IMR-90 (cell line): ENCODE measurements around the gene NMNAT3.

Experiments
- ELK1 ChIP-seq: fragments of 150-350 bp; IDR thresholded peaks from 2 replicates; pipeline ENCODE4 v1.6.1; 2016; ENCODE audit warnings: low read depth, mild to moderate bottlenecking, low read length, moderate library complexity, borderline replicate concordance
- MXI1 ChIP-seq: IDR thresholded peaks from 2 replicates; pipeline ENCODE4 v1.6.1; 2012; ENCODE audit warnings: low read depth, mild to moderate bottlenecking, low read length, moderate library complexity, borderline replicate concordance
- POLR2A ChIP-seq: IDR thresholded peaks from 2 replicates; pipeline ENCODE4 v1.6.1; 2012; ENCODE audit warnings: mild to moderate bottlenecking, low read depth, low read length
- RFX5 ChIP-seq: IDR thresholded peaks from 2 replicates; pipeline ENCODE4 v1.8.0; 2012; ENCODE audit warnings: low read depth, mild to moderate bottlenecking, low read length, moderate library complexity
- SMC3 ChIP-seq: fragments of 150-350 bp; IDR thresholded peaks from 2 replicates; pipeline ENCODE4 v1.6.1; 2016; ENCODE audit warnings: low read depth, mild to moderate bottlenecking, antibody characterized with exemption, low read length, moderate library complexity
- TF ChIP-seq, protein P1 (sequence below): conservative IDR thresholded peaks from 2 replicates; pipeline ENCODE4 v1.5.1; 2012; ENCODE audit warnings: mild to moderate bottlenecking, low read depth, low read length, improper control_type of control experiment
- TF ChIP-seq, protein P2 (sequence below): fragments of 150-350 bp; IDR thresholded peaks from 2 replicates; pipeline ENCODE4 v1.6.1; 2017; ENCODE audit warnings: mild to moderate bottlenecking, antibody characterized with exemption, low read length, low read depth

GRCh38 chr3:139620438-139620837, 57.3 kb downstream of the NMNAT3 start:
- TF ChIP-seq, protein P1, sequence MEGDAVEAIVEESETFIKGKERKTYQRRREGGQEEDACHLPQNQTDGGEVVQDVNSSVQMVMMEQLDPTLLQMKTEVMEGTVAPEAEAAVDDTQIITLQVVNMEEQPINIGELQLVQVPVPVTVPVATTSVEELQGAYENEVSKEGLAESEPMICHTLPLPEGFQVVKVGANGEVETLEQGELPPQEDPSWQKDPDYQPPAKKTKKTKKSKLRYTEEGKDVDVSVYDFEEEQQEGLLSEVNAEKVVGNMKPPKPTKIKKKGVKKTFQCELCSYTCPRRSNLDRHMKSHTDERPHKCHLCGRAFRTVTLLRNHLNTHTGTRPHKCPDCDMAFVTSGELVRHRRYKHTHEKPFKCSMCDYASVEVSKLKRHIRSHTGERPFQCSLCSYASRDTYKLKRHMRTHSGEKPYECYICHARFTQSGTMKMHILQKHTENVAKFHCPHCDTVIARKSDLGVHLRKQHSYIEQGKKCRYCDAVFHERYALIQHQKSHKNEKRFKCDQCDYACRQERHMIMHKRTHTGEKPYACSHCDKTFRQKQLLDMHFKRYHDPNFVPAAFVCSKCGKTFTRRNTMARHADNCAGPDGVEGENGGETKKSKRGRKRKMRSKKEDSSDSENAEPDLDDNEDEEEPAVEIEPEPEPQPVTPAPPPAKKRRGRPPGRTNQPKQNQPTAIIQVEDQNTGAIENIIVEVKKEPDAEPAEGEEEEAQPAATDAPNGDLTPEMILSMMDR = no peak
- TF ChIP-seq RFX5 (no peak), ELK1 (no peak), POLR2A (no peak), MXI1 (no peak), SMC3 (no peak)
- TF ChIP-seq, protein P2, sequence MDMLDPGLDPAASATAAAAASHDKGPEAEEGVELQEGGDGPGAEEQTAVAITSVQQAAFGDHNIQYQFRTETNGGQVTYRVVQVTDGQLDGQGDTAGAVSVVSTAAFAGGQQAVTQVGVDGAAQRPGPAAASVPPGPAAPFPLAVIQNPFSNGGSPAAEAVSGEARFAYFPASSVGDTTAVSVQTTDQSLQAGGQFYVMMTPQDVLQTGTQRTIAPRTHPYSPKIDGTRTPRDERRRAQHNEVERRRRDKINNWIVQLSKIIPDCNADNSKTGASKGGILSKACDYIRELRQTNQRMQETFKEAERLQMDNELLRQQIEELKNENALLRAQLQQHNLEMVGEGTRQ = no peak
